ENCODE measurements around the gene RNASE7.

Gene RNASE7

GRCh38 chr14:21016413-21017190, 25.6 kb upstream of the RNASE7 start:
- in situ Hi-C loops (cut with HindIII; ENCODE audit: low pct_unique_long_range_greater_than_20kb, low sequenced_read_pairs), result no loop called here
- DNase-seq (ENCODE audit: low read depth in 1 of 2, low spot score in 1 of 2), result no peak
- no peak for TF ChIP-seq JUND (IDR thresholded peaks at IDR 0.05; ENCODE audit: low read depth)

GRCh38 chr14:21017528-21018245, 24.5 kb upstream of the RNASE7 start:
- in situ Hi-C loops (cut with HindIII; ENCODE audit: low pct_unique_long_range_greater_than_20kb, low sequenced_read_pairs), result no loop called here
- no peak for TF ChIP-seq JUND (IDR thresholded peaks at IDR 0.05; ENCODE audit: low read depth)
- DNase-seq (ENCODE audit: low read depth in 1 of 2, low spot score in 1 of 2), result no peak

GRCh38 chr14:21018286-21018685, 23.9 kb upstream of the RNASE7 start:
- DNase-seq (ENCODE audit: low read depth in 1 of 2, low spot score in 1 of 2), result no peak
- in situ Hi-C loops (cut with HindIII; ENCODE audit: low pct_unique_long_range_greater_than_20kb, low sequenced_read_pairs), result no loop called here

GRCh38 chr14:21018781-21019180, 23.4 kb upstream of the RNASE7 start:
- TF ChIP-seq JUND (IDR thresholded peaks at IDR 0.05; ENCODE audit: low read depth), result no peak

More at GRCh38 chr14:21018286-21018685, 23.9 kb upstream of the RNASE7 start:
- TF ChIP-seq JUND (IDR thresholded peaks at IDR 0.05; ENCODE audit: low read depth), result no peak

GRCh38 chr14:21019366-21019765, 22.8 kb upstream of the RNASE7 start:
- no peak for TF ChIP-seq JUND (IDR thresholded peaks at IDR 0.05; ENCODE audit: low read depth)
- in situ Hi-C loops (cut with HindIII; ENCODE audit: low pct_unique_long_range_greater_than_20kb, low sequenced_read_pairs), result no loop called here
- DNase-seq (ENCODE audit: low read depth in 1 of 2, low spot score in 1 of 2), result no peak

More at GRCh38 chr14:21018781-21019180, 23.4 kb upstream of the RNASE7 start:
- no peak for DNase-seq (ENCODE audit: low read depth in 1 of 2, low spot score in 1 of 2)
- in situ Hi-C loops (cut with HindIII; ENCODE audit: low pct_unique_long_range_greater_than_20kb, low sequenced_read_pairs), result no loop called here

- peak in 1 of 2 experiments; percentile 56 for DNase-seq (ENCODE audit: low read depth in 1 of 2, low spot score in 1 of 2)
- TF ChIP-seq JUND (IDR thresholded peaks at IDR 0.05; ENCODE audit: low read depth), result no peak
- in situ Hi-C loops (cut with HindIII; ENCODE audit: low pct_unique_long_range_greater_than_20kb, low sequenced_read_pairs), result no loop called here
Measured at GRCh38 chr14:21020977-21021545, 21.1 kb upstream of the RNASE7 start.

- DNase-seq (ENCODE audit: low read depth in 1 of 2, low spot score in 1 of 2), result no peak
- no peak for TF ChIP-seq JUND (IDR thresholded peaks at IDR 0.05; ENCODE audit: low read depth)
- in situ Hi-C loops (cut with HindIII; ENCODE audit: low pct_unique_long_range_greater_than_20kb, low sequenced_read_pairs), result no loop called here
Measured at GRCh38 chr14:21022686-21023085, 19.5 kb upstream of the RNASE7 start.

- in situ Hi-C loops (cut with HindIII; ENCODE audit: low pct_unique_long_range_greater_than_20kb, low sequenced_read_pairs), result no loop called here
- no peak for TF ChIP-seq JUND (IDR thresholded peaks at IDR 0.05; ENCODE audit: low read depth)
- DNase-seq (ENCODE audit: low read depth in 1 of 2, low spot score in 1 of 2), result no peak
Measured at GRCh38 chr14:21023174-21023573, 19.0 kb upstream of the RNASE7 start.

- no peak for DNase-seq (ENCODE audit: low read depth in 1 of 2, low spot score in 1 of 2)
- in situ Hi-C loops (cut with HindIII; ENCODE audit: low pct_unique_long_range_greater_than_20kb, low sequenced_read_pairs), result no loop called here
Measured at GRCh38 chr14:21023817-21024584, 18.2 kb upstream of the RNASE7 start.

GRCh38 chr14:21024585-21025370, 17.4 kb upstream of the RNASE7 start, which contains the start of gene NDRG2:
TSS of gene NDRG2 (minus strand) at chr14:21025061. CDS start at chr14:21023315, 1,746 bp downstream.
- in situ Hi-C loops (cut with HindIII; ENCODE audit: low pct_unique_long_range_greater_than_20kb, low sequenced_read_pairs), result no loop called here
- DNase-seq (ENCODE audit: low read depth in 1 of 2, low spot score in 1 of 2), result peak; percentile 71 to 84
- no peak for TF ChIP-seq JUND (IDR thresholded peaks at IDR 0.05; ENCODE audit: low read depth)

More at GRCh38 chr14:21023817-21024584, 18.2 kb upstream of the RNASE7 start:
- TF ChIP-seq JUND (IDR thresholded peaks at IDR 0.05; ENCODE audit: low read depth), result no peak

- TF ChIP-seq JUND (IDR thresholded peaks at IDR 0.05; ENCODE audit: low read depth), result no peak
- DNase-seq (ENCODE audit: low read depth in 1 of 2, low spot score in 1 of 2), result no peak
Measured at GRCh38 chr14:21025371-21026273, 16.5 kb upstream of the RNASE7 start.

More at GRCh38 chr14:21025371-21026273, 16.5 kb upstream of the RNASE7 start:
- in situ Hi-C loops (cut with HindIII; ENCODE audit: low pct_unique_long_range_greater_than_20kb, low sequenced_read_pairs), result no loop called here

Measured in T47D (cell line).